Midbrain (tissue), 1 donor: Measurements from ENCODE around the gene DPYD.

Source experiments
- DNase-seq: peaks from one replicate; lab custom pipeline; 2025; lab: John Stamatoyannopoulos, UW

DPYD gene

DNA sequence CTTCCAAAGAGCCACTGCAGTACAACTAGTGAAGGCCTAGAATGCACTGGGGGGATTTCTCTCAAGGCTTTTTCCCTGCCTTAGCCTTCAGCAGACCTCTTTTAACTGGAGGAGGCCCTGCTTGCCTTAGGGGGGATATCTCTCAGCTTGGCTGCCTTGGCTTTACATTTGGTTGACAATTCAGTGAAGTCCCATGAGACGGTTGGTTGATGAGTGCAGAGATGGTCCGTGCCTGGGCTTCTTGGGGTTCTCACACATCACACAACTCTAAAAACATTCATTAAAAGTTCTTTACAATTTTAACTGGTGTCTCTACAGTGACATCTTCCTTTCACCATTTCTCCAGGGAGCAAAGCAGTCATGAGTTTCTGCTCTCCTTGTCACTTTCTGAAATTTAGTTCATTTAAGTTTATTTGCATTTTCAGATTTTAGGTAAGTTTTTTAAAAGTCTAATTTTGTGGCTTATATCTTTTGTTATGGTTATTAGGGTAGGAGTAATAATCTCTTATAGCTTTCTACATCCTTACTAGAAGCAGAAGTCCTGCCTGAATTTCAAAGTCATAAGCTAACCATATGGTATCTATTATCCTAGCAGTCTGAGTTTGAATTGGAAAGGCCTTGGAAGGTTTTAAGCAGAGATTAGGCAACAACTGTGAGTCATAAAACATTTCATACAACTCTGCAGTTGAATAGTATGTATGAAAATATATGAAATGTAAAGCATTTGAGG, 487.6 kb downstream of the DPYD start:
- DNase-seq, result no peak

DNA sequence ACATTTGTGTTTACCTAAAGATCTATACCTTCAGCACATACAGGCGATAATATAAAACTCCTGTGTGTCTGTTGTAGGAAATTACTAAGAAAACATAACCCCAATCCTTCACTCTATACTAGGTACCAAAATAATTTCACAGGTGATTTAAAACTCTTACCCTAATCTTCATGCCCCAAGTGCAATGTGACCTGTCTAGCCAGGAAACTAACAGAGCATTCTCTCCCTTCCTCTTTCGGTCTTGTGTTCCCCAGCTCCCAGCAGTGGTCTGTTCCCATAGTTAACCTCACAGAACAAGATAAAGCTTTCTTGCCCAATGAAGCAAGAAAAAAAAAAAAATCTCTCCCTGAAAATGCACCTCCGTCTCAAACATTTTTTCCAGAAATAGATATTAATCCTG, 493.5 kb downstream of the DPYD start:
- DNase-seq, result no peak

DNA sequence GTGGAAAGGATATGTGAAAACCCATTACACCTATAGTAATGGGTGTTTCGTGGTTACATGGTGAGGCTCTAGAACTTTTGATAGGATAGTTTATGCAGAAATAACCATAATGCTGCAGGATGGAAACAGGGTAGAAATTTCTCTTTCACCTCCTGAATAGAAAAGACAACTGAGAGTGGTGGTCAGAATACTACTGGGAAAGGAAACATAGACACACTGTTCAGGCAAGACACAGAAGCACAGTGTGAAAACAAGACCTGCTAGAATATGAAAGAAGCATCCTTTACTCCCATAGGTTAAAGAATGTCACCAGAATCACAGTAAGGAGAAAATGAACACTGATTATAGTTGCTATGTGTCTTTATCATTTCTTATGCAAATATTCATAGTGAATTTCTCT, 496.6 kb downstream of the DPYD start:
- no peak for DNase-seq

DNA sequence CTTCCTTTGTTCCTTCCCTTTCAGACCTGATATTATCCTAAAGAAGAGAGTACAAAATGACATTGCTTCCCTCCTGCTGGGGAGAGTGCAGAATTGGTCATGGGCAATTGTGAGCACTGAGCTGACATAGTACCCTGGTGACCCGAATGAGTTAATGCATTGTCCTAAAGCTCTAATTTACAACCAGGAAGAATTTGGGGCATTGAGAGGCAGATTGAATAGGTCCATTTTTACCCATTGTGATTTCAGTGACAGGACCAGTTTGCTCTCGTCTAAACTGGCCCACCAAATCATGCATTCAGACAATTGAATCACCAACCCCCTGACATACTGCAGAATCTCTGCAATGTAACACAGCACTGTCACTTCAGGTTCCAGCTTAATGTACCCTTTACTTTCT, 497.4 kb downstream of the DPYD start:
- DNase-seq, result no peak

DNA sequence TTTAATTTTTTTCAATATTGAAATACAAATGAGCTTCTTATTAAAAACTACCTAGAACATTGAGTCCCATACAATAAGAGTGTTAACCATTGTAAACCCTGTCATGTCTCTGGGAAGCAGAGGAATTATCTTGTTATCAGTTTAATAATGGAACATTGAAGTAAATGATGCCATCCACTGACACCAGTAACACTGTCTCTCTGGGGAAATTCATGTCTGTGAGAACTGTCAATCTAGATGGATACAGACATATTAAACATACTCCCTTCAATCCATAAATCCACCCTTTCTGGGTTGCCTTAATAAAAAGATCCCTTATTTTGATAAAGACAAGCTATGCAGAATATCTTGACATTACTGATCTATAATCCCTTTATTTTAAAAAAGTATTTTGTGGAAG, 503.2 kb downstream of the DPYD start:
- DNase-seq, result no peak

DNA sequence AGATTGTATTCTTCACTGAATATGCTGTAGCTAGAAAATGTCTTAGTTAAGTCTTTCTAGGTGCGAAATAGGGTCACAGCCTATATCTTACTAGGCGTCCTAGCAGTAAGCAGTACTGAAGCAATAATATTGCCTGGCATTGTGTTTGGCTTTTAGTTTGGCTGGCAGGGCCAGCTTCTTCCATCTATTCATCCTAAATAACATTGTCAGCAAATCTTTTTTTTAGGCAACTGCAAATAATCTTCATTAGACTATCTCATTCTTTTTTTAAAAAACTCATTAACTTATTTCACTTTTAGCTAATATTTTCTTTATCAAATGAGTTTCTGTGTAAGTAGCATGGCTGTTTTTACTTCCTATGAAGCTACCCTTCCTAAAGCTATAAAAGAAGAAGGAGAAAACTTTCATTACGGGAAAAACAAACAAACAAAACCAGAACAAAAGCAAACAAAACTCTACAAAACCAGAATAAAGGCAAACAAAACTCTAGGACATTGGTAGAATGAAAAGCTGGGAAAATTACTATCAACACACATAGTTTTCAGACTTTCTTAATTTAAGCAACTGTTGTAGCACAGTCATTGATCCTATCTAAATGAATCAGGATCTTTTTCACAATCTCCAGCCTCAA, 506.0 kb downstream of the DPYD start:
- DNase-seq, result no peak

DNA sequence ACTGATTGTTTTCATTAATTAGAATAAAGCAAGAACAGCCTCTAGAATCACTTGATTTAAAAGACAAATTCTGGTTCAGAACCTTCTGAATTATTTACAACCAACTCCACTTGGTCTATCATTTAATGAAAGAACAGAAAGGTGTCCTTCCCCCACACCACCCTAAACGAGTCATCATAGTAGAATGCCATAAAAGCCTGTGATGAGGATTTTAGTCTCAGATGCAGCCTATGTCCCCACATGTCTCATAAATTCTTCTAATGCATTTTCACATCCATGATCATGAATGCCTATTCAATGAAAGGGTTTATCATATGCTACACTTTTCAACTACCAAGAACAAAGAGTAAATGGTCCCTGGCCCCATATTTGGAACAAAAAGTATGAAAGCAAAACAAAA, 508.1 kb downstream of the DPYD start:
- no peak for DNase-seq

DNA sequence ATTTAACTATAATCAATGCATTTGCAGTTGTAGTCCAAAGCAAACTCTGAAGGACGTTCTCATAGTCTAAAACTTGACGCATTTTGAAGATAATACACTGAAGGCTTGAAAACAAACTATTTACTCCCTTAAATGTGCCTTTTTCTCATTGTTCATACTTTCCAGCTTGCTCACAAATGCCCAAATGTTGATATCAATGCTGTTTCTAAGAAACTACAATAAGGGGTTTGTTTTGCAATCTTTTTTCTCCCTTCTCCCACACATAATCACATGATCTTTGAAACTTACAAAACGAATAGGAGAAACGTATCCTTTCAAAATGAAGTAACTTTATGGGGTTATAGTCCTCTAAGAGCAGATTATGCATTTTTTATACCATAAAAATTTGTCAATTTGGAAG, 508.7 kb downstream of the DPYD start:
- DNase-seq, result peak; percentile 9

DNA sequence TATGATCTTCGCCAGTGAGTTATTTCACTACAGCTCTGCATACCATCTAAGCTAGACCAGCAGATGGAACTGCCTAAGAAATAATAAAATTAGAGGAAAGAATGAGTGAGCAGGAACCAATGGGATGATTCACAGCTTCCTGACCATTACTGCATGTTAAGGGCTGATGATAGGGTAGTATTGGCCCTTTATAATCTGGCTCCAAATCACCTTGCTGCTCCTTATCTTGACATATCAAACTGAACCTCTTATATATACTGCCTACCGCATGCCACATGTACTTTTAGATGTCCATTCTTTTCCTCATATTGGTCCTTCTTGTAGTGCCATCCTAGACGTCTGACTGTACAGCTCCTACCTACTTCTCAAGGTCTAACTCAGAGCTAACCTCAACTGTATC, 524.4 kb downstream of the DPYD start:
- DNase-seq, result no peak

DNA sequence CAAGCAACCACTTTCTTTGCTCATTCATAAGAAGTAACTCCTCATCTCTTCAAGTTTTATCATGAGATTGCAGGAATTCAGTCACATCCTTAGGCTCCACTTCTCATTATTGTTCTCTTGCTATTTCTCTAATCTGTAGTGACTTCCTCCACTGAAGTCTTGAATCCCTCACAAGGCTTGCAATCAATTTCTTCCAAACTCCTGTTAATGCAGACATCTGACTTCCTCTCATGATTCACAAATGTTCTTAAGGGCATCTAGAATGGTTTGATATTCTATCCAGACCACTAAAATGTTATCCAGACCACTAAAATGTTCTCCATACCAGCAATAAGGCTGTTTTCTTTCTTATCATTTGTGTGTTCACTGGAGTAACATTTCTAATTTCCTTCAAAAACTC, 528.1 kb downstream of the DPYD start:
- no peak for DNase-seq

DNA sequence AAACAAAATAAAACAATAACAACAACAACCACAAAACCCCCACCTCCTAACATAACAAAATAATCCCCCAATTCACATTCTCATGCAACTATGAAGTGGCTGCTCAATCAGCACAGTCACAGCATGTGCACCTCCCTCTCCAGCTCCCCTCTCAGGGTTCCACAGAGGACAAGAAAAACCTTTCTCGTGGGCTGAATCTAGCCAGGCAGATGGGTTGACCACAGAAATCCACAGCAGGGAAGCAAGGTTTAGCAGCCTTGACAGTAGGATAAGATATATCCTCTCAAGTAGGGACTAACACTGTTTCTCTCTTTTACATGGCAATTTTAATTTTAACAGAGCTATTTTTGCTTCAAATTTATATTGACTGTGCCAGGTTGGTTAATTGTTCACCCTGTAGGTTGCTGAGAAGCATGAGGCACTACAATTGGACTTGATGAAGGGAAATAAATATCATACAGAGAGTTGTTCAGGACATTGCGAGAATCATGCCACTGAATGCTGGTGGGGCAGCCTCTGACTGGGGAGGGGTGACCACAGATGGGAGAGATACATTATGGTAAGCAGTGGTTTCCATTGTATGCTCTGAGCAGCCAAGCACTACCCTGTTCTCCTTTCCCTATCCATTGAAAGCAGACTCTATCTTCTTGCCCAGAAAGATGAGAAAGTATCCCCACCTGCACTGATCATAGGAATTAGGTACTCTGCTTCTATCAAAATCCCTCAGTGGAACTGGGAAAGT, 535.1 kb downstream of the DPYD start:
- no peak for DNase-seq

DNA sequence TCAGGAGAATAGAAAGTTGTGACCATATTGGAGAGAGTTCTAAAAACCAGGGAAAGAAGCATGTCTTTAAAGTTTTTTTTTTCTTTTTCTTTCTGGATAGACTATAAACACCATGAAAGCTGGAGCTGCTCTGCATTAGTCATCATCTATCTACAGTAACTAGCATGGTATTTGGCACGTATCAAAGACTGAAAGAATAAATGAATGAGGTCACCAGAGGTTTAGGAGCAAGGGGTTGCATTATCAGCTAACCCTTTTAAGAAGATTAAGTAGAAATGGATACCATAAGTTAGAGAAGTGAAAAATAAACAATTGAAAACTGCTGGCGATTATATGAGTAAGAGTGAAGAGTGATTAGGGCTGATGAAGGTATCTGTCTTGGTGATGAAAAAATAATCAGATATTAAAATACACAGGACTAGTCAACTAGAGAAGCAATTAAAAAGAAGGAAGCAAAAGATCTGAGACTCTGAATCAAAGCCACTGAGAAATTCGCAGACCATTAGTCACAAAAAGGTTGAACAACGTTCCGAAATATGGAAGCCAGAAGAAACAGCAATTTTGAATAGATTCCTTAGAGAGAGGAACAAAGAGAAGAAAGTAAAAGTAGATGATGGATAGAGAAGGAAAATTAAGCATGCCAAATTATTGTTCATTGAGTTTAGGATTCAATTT, 536.4 kb downstream of the DPYD start:
- no peak for DNase-seq

DNA sequence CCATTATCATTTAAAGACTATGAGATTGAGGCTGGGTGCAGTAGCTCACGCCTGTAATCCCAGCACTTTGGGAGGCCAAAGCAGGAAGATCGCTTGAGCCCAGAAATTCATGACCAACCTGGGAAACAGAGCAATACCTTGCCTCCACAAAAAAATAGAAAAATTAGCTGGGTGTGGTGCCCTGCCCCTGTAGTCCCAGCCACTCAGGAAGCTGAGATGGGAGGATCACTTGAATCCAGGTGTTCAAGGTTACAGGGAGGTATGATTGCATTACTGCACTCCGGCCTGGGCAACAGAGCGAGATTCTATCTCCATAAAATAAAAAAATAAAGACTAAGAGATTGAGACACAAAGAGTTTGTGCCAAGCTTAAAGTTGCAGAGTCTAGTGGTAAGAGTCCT, 537.0 kb downstream of the DPYD start:
- no peak for DNase-seq

DNA sequence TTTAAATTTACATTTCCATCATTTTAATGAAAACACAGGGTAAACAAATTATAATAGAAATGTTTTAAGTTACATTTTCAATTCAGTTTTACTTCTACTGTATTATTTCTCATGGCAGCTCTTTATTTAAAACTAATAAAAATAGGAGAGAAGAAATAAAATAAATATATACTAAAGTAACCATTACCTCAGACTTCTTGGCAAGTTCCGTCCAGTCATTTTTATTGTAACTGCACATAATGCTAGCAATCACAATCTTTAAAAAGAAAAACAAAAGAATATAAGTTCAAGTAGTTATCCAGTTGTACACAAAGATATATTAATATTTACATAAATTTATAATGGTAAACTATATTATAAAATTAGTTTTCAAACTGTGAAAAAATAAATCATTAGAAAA, 538.6 kb downstream of the DPYD start:
- DNase-seq, result no peak

DNA sequence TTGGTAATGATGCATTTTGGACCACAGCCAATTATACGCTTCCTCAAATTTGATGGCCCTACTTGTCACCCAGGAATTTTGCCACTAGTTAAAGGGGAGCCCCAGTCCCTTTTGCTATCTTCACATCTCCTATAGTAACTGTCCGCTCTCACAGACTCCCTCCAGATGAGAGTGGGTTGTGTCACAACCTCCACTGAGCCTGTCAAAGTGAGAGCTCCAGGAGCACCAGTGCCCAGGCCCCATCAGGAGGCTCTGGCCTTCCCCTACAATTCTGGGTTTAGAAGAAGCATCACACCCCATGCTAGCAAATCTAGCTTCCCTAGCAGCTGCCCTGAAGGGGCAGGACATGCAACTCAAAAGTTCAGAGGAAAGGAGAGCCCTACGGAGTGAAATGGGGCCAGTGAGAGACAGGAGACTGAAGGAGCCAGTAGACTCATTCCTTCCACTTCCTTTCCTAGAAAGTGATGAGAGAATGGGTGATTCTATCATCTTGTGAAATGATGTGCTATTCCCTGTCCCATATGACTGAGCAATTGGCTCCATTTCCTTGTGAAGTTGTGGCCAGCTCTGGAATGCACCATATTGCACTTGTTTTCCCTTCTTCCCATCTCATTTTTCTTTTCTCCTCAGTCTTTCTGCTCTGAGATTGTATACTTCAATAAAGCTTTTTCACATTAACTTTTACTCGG, 541.3 kb downstream of the DPYD start:
- no peak for DNase-seq

DNA sequence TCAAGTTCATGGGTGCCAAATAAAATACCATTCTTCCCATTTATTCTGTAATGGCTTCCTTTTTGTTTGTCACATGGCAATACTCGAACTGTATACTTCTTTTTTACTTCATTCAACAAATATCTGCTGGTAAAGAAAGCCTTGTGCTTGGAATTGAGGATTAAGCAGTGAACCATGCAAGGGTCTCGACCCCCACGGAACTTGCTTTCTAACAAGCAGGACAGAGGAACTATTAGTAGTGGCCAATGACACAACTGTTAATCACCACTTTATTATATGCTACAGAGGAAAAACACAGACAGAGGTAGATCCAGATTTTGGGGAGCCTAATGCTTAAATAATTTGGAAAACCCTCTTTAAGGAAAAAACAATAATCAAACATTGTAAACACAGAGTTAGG, 542.2 kb downstream of the DPYD start:
- no peak for DNase-seq

DNA sequence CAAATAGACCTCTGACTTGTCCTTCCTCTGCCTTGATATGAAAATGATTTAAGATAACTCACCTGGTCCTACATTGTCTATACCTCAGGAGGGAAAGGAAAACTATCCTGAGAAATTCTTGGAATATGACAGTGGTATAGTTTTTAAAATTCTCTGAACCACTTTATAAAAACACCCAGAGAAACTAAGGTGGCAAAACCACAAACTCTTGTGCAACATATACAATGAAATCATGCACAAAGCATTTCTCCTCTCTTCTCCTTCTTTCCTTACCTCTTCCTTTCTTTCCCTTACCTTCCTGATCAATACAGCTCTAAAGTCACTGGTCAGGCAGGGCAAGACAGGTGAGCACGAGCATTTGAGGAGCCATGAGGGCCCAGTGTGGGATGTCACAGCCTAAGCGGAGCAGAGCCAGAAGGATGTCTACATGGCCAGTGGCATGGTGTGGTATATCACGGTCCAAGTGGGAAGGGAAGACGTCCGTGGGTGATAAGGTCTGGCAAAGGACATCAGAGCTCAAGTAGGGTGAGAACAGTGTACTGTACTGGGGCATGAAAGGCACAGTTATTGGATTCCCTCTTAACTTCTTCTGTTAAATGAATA, 543.3 kb downstream of the DPYD start:
- DNase-seq, result no peak

DNA sequence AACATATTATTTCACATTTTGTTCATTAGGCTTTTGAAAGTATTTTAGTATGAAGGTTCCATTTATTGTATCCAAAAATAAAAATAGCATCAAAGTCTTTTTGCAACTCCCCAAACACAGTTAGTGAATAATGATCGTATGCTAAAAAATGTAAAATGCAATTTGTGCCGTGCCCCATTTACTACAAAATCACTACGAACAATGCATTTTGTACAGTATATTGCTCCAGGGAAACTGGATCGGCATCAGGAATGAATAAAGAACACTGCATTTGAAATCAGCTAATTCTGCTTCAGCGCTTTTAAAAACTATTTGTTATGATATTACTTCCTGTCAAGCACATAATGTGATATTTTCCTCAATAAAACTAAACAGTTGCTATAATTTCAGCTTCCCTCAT, 547.8 kb downstream of the DPYD start:
- no peak for DNase-seq

DNA sequence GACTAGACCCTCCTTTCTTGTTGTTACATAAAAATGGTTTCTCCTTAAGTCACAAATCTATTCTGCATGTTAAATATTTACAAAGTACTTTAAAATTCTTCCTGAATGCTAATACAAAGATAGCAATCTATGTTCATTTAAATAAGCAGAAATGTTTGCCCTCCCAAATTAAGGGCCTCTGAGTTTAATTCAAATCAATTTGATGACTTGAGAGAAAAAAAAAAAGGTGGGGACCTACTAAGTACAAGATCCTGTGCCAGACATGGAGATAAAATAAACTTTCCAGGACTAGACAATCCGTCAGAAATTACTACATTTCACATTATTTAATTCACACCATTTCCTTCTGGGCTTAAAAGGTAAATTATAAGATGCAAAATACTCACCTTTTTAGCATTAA, 548.3 kb downstream of the DPYD start:
- DNase-seq, result no peak

DNA sequence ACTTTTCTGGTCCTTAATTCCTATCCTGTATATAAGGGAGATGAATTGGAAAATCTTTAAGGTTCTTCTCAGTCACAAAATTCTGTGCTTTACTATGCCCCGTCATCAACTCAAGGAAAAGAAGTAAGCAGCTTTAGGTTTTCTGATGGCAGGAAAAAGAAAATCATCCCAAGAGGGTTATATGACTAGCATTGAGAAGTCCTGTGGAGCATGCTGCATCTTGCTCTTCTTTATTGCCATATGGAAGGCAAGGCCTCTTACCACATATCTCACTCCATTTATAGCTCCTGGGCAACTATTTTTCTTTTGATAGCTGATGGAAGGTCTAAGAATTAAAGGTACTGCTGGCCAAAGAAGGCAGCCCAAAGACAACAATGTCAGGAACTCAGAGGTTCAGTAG, 552.5 kb downstream of the DPYD start:
- no peak for DNase-seq

DNA sequence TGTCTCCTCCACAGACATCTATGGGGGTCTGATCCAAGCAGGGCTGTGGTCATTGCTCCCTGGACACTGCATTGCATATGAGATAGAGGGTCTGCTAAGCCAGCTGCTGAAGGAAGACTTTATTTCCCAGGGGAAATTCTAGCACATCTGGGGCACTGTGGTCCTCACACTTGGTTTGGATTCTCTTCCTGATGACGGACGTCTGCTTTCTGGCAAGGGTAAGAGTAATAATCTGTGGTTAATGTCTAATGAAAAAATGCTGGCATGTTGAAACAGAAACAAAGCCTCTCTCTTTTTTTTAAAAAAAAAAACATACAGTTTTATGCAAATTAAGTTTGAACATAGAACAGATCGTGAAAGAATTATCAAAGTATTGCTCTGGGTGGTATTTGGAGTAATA, 553.9 kb downstream of the DPYD start:
- DNase-seq, result no peak

DNA sequence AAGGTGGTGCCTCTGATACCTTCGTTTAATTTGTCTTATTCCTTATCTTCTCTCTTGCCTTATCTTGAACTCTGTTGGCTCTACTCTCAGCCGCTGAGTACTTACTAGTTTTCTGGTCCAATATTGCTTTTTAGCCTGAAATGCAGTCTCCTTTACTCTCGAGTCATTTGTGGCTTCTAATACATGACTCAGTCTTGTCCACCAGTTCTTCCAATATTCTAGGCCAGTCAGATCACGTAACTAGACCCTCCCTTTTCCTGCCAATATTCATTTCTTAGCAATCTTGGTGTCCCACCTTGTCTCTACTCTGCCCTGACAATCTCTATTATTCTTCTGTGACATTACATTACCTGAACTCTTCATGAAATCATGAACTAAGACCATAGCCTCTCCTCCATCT, 555.8 kb downstream of the DPYD start:
- DNase-seq, result no peak
